Measurements from ENCODE around the gene IGSF3.

DNA sequence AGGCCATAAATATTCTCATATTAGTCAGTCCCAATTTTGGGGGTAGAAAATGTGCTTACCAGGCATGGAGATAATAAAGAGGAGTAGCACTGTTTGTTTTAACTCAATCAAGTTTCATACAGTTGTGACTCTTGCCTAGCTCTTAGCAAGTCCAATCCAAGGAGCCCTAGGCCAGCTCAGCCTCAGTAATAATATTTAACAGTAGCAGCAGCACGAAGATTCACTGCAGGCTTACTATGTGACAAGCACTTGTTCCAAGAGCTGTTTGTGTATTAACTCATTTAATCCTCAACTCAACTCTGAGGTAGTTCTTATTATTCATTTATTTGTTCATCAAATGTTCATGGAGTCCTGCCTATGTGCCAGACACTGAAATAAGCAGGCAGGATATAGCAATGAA lies 109.0 kb downstream of the IGSF3 start:
- TF ChIP-seq EZH2 (IDR thresholded peaks at IDR 0.05) (no peak), POLR2AphosphoS5 (IDR thresholded peaks at IDR 0.05; ENCODE audit: borderline replicate concordance, low read depth, low read length) (no peak), FOXP2 (optimal IDR thresholded peaks at IDR 0.05; ENCODE audit: control extremely low read depth, extremely low read length, insufficient read depth) (no peak)
